ENCODE measurements around the gene FIBCD1. TPM values are rescaled to one million over a fixed set of nuclear protein-coding genes. Genes with fewer than 3 reads are reported as not detected.
A peak's percentile ranks its signal among the peaks of the same experiment; 100 is the strongest.

Gene FIBCD1
- total and polyA plus RNA-seq, 11 donors = 0.24 to 3.9 (median 1.3) TPM; not detected in 2

DNA sequence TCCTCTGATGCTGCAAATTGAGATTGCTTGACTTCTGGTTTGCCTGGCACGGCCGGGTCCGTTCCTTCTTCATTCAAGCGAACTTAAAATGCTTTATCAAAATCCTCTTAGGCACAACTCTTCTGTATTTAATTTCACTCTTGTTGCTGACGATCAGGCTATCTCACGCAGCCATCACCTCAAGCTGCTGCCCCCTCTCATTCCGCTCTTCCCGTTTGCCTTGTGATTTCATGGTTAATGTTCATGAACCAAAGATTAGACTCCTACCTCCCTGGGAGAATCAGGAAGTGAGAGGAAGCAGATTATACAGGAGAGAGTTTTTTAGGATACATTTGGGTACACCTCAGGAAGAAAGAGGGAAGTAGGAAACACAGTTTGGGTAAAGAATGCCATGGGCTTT lies 65.1 kb downstream of the FIBCD1 start:
- Histone ChIP-seq H3K36me3 (peaks cover 0 to 99% (median 74%) of the 10 kb centered on the region in 9 donors), H3K27me3 (no peaks in the 10 kb centered on the region)

DNA sequence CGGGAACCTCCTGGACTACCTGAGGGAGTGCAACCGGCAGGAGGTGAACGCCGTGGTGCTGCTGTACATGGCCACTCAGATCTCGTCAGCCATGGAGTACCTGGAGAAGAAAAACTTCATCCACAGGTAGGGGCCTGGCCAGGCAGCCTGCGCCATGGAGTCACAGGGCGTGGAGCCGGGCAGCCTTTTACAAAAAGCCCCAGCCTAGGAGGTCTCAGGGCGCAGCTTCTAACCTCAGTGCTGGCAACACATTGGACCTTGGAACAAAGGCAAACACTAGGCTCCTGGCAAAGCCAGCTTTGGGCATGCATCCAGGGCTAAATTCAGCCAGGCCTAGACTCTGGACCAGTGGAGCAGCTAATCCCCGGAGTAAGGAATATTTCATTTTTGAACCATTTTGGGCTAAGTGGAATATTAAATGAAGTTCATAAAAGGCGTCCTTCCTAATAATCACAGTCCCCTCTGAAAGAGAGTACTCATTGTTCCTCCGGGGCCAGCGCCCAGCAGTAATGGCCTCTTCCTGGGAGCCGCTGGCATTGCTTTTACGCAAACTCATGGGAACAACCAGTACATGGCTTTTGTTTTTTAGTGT lies 66.0 kb downstream of the FIBCD1 start:
- ATAC-seq (peak; percentile 53 to 77 (median 60)), DNase-seq (peak in 4 of 5 donors; percentile 67 to 84 (median 76))
- TF ChIP-seq, protein P1, sequence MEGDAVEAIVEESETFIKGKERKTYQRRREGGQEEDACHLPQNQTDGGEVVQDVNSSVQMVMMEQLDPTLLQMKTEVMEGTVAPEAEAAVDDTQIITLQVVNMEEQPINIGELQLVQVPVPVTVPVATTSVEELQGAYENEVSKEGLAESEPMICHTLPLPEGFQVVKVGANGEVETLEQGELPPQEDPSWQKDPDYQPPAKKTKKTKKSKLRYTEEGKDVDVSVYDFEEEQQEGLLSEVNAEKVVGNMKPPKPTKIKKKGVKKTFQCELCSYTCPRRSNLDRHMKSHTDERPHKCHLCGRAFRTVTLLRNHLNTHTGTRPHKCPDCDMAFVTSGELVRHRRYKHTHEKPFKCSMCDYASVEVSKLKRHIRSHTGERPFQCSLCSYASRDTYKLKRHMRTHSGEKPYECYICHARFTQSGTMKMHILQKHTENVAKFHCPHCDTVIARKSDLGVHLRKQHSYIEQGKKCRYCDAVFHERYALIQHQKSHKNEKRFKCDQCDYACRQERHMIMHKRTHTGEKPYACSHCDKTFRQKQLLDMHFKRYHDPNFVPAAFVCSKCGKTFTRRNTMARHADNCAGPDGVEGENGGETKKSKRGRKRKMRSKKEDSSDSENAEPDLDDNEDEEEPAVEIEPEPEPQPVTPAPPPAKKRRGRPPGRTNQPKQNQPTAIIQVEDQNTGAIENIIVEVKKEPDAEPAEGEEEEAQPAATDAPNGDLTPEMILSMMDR (IDR thresholded peaks at IDR 0.05) = no peak
- no peak for TF ChIP-seq POLR2A (IDR thresholded peaks at IDR 0.05)
- intact Hi-C loops (cut with DNase I) = loop anchor here in 5 of 10 donors (1.0 to 5.0 kb wide), 4 partner anchors 55 to 124 kb away; no protein-coding TSS in a partner anchor
- H3K4me3 ChIP-seq = no peak overlapping the region
- H3K36me3 ChIP-seq = peaks cover 0 to 94% (median 65%) of the 10 kb centered on the region in 9 donors
- WGBS, 4 donors = 69 to 78% (median 75%) methylated on average over 11 to 15 of the region's 15 CpGs
- H3K27ac ChIP-seq = peak overlapping the region; percentile 24 to 87 (median 68)
- no peaks in the 10 kb centered on the region for H3K9me3 ChIP-seq
- peaks cover 3 to 55% (median 40%) of the 10 kb centered on the region in 12 donors for H3K4me1 ChIP-seq
- H3K27me3 ChIP-seq = no peaks in the 10 kb centered on the region

More for the DNA sequence above, 65.1 kb downstream of the FIBCD1 start:
- DNase-seq = no peak
- Histone ChIP-seq H3K9me3 (no peaks in the 10 kb centered on the region), H3K4me1 (peaks cover 3 to 52% (median 39%) of the 10 kb centered on the region in 12 donors), H3K27ac (peak overlapping the region in 11 of 12 donors; percentile 58 to 87 (median 69)), H3K4me3 (no peak overlapping the region)
- ATAC-seq = no peak
- intact Hi-C loops (cut with DNase I) = loop anchor here in 5 of 10 donors (1.0 to 5.0 kb wide), 4 partner anchors 54 to 123 kb away; no protein-coding TSS in a partner anchor
- TF ChIP-seq POLR2A (IDR thresholded peaks at IDR 0.05) = no peak
- TF ChIP-seq, protein P1 (IDR thresholded peaks at IDR 0.05) = no peak
- WGBS, 4 donors = 85 to 91% (median 88%) methylated on average over 8 of the region's 8 CpGs

DNA sequence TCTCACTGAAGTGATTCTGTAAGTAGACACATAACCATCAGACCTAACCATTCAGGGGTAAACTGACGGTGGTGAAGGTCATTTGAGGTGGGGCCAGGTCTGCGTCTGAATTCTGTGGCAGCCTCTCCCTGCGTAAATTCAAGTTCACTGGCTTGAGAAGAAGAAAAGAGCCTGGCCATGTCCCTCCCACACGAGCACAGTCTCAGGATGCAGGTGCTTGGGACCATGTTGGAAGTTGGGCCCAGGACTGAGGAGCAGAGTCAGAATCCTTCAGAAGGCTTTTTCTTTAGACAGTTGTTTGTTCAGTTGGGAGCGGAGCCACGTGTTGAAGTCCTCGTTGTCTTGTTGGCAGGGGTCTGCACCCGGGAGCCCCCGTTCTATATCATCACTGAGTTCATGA lies 66.5 kb downstream of the FIBCD1 start:
- DNase-seq (no peak), ATAC-seq (no peak)
- Histone ChIP-seq H3K27me3 (no peaks in the 10 kb centered on the region), H3K27ac (peak overlapping the region; percentile 24 to 87 (median 68)), H3K4me1 (peaks cover 3 to 55% (median 40%) of the 10 kb centered on the region in 12 donors), H3K36me3 (peaks cover 0 to 89% (median 62%) of the 10 kb centered on the region in 9 donors), H3K4me3 (no peak overlapping the region), H3K9me3 (no peaks in the 10 kb centered on the region)
- TF ChIP-seq, protein P1 (IDR thresholded peaks at IDR 0.05) = no peak
- no peak for TF ChIP-seq POLR2A (IDR thresholded peaks at IDR 0.05)
- WGBS, 4 donors = 75 to 83% (median 79%) methylated on average over 9 of the region's 9 CpGs
- intact Hi-C loops (cut with DNase I) = loop anchor here in 4 of 10 donors (2.0 to 5.0 kb wide), 3 partner anchors 60 to 125 kb away; no protein-coding TSS in a partner anchor

DNA sequence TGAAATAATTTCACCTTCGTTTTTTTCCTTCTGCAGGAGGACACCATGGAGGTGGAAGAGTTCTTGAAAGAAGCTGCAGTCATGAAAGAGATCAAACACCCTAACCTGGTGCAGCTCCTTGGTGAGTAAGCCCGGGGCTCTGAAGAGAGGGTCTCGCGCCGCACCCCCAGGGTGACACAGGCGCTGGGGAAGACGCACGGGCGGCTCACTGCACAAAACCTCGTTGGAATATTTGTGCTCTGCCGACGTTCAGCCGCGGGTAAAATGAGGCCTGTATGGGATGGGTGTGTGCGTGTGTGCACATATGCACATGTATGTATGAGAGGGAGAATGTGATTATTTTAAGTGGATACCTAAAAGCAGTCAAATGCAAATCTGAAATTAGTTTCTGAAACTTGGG lies 67.0 kb downstream of the FIBCD1 start:
- peak overlapping the region in 5 of 12 donors; percentile 68 to 79 (median 73) for H3K27ac ChIP-seq
- no peaks in the 10 kb centered on the region for H3K9me3 ChIP-seq
- no peaks in the 10 kb centered on the region for H3K27me3 ChIP-seq
- DNase-seq (no peak), ATAC-seq (no peak)
- peaks cover 0 to 86% (median 58%) of the 10 kb centered on the region in 9 donors for H3K36me3 ChIP-seq
- WGBS, 4 donors = 85 to 94% (median 92%) methylated on average over 15 of the region's 15 CpGs
- H3K4me1 ChIP-seq = peaks cover 3 to 55% (median 40%) of the 10 kb centered on the region in 12 donors
- H3K4me3 ChIP-seq = no peak overlapping the region
- TF ChIP-seq POLR2A (IDR thresholded peaks at IDR 0.05) = no peak
- TF ChIP-seq, protein P1 (IDR thresholded peaks at IDR 0.05) = no peak
- intact Hi-C loops (cut with DNase I) = loop anchor here in 4 of 10 donors (2.0 to 5.0 kb wide), 3 partner anchors 60 to 125 kb away; no protein-coding TSS in a partner anchor
